Right lobe of liver (tissue), 6 donors: ENCODE data around the gene TAC4. TPM values are rescaled to one million over a fixed set of nuclear protein-coding genes. Genes with fewer than 3 reads are reported as not detected.

ENCODE experiments used
- ATAC-seq, 4 donors: fragments of 200-7000 bp; cut with Tn5 transposase; one replicate each; pipeline ENCODE4 v1.9.1; 2020; ENCODE audit warnings: mild to moderate bottlenecking in 4 of 4, moderate library complexity in 4 of 4
- DNase-seq, 3 donors: peaks; one replicate each; pipeline ENCODE4 v3.0.0-alpha.2; 2020
- H3K27ac ChIP-seq, 3 donors: fragments of 200-600 bp; one replicate each; pipeline ENCODE4 v1.8.0; 2022
- H3K27me3 ChIP-seq, 2 donors: fragments of 200-600 bp; one replicate each; pipeline ENCODE4 v1.8.0; 2022
- H3K36me3 ChIP-seq, 4 donors: fragments of 200-600 bp; sonication (generic) in 1 of 4; one replicate each; pipeline versions ENCODE4 v1.5.1 to v1.8.0; 2017 to 2022; ENCODE audit warnings: control low read depth in 1 of 4
- H3K4me1 ChIP-seq, 4 donors: fragments of 200-600 bp; sonication (generic) in 1 of 4; one replicate each; pipeline versions ENCODE4 v1.5.1 to v1.8.0; 2017 to 2022; ENCODE audit warnings: control low read depth in 1 of 4
- H3K4me3 ChIP-seq, 3 donors: fragments of 200-600 bp; one replicate each; pipeline ENCODE4 v1.8.0; 2022
- H3K9me3 ChIP-seq, 4 donors: fragments of 200-600 bp; sonication (generic) in 1 of 4; one replicate each; pipeline versions ENCODE4 v1.5.1 to v1.8.0; 2017 to 2022; ENCODE audit warnings: control low read depth in 1 of 4
- CTCF ChIP-seq, 4 donors: fragments of 200-600 bp in 3 of 4; fragments of 450-650 bp in 1 of 4; IDR thresholded peaks; one replicate each; pipeline versions ENCODE4 v1.5.1 to v1.8.0; 2016 to 2022; ENCODE audit warnings: antibody characterized with exemption in 4 of 4, mild to moderate bottlenecking in 2 of 4
- POLR2A ChIP-seq: fragments of 450-650 bp; IDR thresholded peaks from one replicate; pipeline ENCODE4 v1.6.1; 2017; ENCODE audit warnings: antibody characterized with exemption, mild to moderate bottlenecking
- WGBS: methylation state at CpG from one replicate; pipeline ENCODE4 v1.1.6; 2018; ENCODE audit warnings: low coverage, low lambda C conversion rate; ENCODE audit not compliant: insufficient coverage; ENCODE audit errors: missing lambda C conversion rate; 5-methylcytosine and 5-hydroxymethylcytosine counted together
- intact Hi-C, 2 donors: fragments of 100-400 bp; cut with DNase I; formaldehyde crosslinking; loops; one replicate each; pipeline versions ENCODE4 v1.11.2 to v1.14.1; 2022
- total RNA-seq, 6 experiments: library from RNA; depleted of rRNA in 2 of 6; stranded (reverse); fragments of >200 nt in 2 of 6; fragmentation: NEBNext Ultra II Directional in 3 of 6; extraction: Animal tissue kit (Norgen Biotek cat#: 25700) in 3 of 6; gene quantifications; one replicate each; pipeline versions ENCODE4 v1.1.0 to v1.2.4, GENCODE V29; 2016 to 2023
- donor health status: DM: no; HTN: yes; CAD: no.
- donor health status: DM: no; HTN: no; CAD: no.
- donor health status: DM: no; HTN: no; CAD: no.
- donor health status: DM: no; HTN: yes; CAD: no.
- donor health status: DM: no; HTN: yes; CAD: no.

Gene TAC4
- total RNA-seq, 6 experiments from 2014 or later, result not detected

DNA sequence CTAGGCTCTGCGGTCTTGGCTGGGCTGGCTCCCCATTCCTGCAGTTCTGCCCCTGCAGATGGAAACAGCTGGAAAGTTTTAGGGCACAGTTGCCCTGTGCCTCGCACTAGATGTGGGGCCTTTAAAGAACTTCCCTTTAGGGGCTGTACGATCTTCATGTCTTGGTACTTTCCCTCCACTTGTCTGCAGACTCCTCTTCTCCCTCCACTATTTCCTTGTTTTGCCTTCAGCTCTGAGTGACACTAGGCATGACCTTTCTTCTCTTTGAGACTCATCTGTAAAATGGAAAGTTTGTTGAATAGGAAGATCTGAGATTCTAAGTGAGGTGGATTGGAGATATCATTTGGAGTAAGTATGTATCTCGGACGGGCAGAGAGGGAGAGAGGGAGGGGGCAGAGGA, 6.3 kb upstream of the TAC4 start:
- H3K4me1 ChIP-seq, result peaks cover 0 to 4% (median 0%) of the 10 kb centered on the region in 4 donors
- DNase-seq (no peak), ATAC-seq (no peak)
- H3K27ac ChIP-seq, result no peak overlapping the region
- WGBS, result 67% methylated on average over 3 of the region's 5 CpGs
- H3K36me3 ChIP-seq, result no peaks in the 10 kb centered on the region
- TF ChIP-seq CTCF (IDR thresholded peaks at IDR 0.05), result no peak
- no peak for TF ChIP-seq POLR2A
- H3K27me3 ChIP-seq, result no peaks in the 10 kb centered on the region
- H3K9me3 ChIP-seq, result no peaks in the 10 kb centered on the region
- intact Hi-C loops, result no loop called here
- no peak overlapping the region for H3K4me3 ChIP-seq

- ATAC-seq, result no peak
- WGBS, result 50% methylated on average over 2 of the region's 10 CpGs
- Histone ChIP-seq H3K4me3 (no peak overlapping the region), H3K9me3 (no peaks in the 10 kb centered on the region), H3K27me3 (no peaks in the 10 kb centered on the region), H3K4me1 (peaks cover 0 to 4% (median 0%) of the 10 kb centered on the region in 4 donors), H3K36me3 (no peaks in the 10 kb centered on the region), H3K27ac (no peak overlapping the region)
- intact Hi-C loops, result no loop called here
- DNase-seq, result no peak
- TF ChIP-seq CTCF (IDR thresholded peaks at IDR 0.05), result no peak
- TF ChIP-seq POLR2A, result no peak
Observed at GRCh38 chr17:49853470-49854015, 5.7 kb upstream of the TAC4 start.

- WGBS, result 5% methylated on average over 23 of the region's 55 CpGs
- DNase-seq (peak; percentile 61 to 72 (median 70)), ATAC-seq (peak; percentile 60 to 72 (median 66))
- Histone ChIP-seq H3K9me3 (no peaks in the 10 kb centered on the region), H3K36me3 (no peaks in the 10 kb centered on the region), H3K4me1 (peaks cover 0 to 4% (median 0%) of the 10 kb centered on the region in 4 donors), H3K27ac (peak overlapping the region in 1 of 3 donors; percentile 41), H3K27me3 (no peaks in the 10 kb centered on the region), H3K4me3 (peak overlapping the region; percentile 29 to 53 (median 34))
- TF ChIP-seq POLR2A (peak; percentile 20), CTCF (IDR thresholded peaks at IDR 0.05) (peak; percentile 30 to 63 (median 46))
- intact Hi-C loops, result no loop called here
Observed at GRCh38 chr17:49851387-49852291, 3.8 kb upstream of the TAC4 start.

GRCh38 chr17:49850772-49851386, 3.0 kb upstream of the TAC4 start:
- H3K9me3 ChIP-seq, result no peaks in the 10 kb centered on the region
- H3K27me3 ChIP-seq, result no peaks in the 10 kb centered on the region
- H3K27ac ChIP-seq, result peak overlapping the region in 1 of 3 donors; percentile 41
- TF ChIP-seq CTCF (IDR thresholded peaks at IDR 0.05) (no peak), POLR2A (no peak)
- no peaks in the 10 kb centered on the region for H3K36me3 ChIP-seq
- intact Hi-C loops, result no loop called here
- H3K4me1 ChIP-seq, result peaks cover 0 to 4% (median 0%) of the 10 kb centered on the region in 4 donors
- DNase-seq (no peak), ATAC-seq (peak; percentile 42 to 57 (median 47))
- H3K4me3 ChIP-seq, result peak overlapping the region; percentile 29 to 53 (median 34)
- WGBS, result 9% methylated on average over 22 of the region's 61 CpGs
